ENCODE measurements around the gene PARP2.

DNA sequence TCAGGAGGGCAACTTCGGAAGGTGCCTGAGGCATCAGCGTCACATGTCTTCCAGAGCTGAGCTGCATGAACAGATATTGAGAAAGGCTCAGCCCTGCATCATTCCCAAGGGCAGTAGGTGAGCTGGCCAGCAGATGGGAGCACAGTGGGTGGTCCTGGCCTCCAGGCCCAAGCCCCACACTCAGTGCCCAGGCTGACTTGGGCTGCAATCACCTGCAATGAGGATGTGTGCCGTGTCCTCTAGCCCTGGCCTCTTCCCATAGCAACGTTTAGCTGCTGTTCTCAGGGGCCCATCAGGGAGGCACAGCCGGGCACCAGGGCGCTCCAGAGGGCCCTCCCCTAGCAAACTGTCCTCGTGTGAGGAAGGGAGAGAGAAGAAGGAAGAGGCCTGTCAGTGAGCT lies 37.9 kb downstream of the PARP2 start:
- TF ChIP-seq FOXM1 (IDR thresholded peaks at IDR 0.05; ENCODE audit: borderline replicate concordance), result no peak
- no peak for TF ChIP-seq FOXK2 (IDR thresholded peaks at IDR 0.05)
- TF ChIP-seq SUZ12 (IDR thresholded peaks at IDR 0.05), result no peak
- TF ChIP-seq ELF4 (IDR thresholded peaks at IDR 0.05), result no peak
